ENCODE results near the gene LGI2. TPM values are rescaled to one million over a fixed set of nuclear protein-coding genes. Genes with fewer than 3 reads are reported as not detected.
"Not testable (repeated sequence)": the region's sequence is repeated elsewhere in the genome, so short reads cannot be mapped to it uniquely, and the experiment has no call there.

LGI2 gene
- total RNA-seq, 1 donor from 2014 or later, result 3.0 TPM

DNA sequence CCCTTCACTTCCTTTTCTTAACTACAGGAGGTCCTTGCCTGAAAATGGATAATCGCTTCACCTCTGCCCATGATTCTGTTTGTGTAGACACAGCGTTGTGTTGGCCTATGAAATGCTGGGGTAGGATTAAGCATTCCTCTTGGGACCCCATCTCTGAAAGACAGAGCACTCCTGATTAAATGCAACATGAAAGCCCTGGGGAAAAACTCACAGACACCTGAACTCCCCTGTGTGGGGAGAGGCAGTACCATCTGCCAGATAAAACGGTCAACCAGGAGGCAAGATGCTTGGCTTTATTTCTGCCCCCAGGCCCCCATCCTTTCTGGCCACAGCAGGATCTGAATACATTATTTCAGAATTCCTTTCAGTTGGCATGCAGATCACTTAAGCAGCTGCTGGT lies 1.9 kb downstream of the LGI2 start:
- DNase-seq, result no peak
- Histone ChIP-seq H3K36me3 (no peaks in the 10 kb centered on the region), H3K27ac (replicated peaks) (no peak overlapping the region), H3K27me3 (ENCODE audit: low read depth) (no peaks in the 10 kb centered on the region), H3K4me1 (peaks cover 15% of the 10 kb centered on the region), H3K4me3 (no peak overlapping the region), H3K9me3 (replicated peaks) (no peaks in the 10 kb centered on the region)
- TF ChIP-seq, protein P1, sequence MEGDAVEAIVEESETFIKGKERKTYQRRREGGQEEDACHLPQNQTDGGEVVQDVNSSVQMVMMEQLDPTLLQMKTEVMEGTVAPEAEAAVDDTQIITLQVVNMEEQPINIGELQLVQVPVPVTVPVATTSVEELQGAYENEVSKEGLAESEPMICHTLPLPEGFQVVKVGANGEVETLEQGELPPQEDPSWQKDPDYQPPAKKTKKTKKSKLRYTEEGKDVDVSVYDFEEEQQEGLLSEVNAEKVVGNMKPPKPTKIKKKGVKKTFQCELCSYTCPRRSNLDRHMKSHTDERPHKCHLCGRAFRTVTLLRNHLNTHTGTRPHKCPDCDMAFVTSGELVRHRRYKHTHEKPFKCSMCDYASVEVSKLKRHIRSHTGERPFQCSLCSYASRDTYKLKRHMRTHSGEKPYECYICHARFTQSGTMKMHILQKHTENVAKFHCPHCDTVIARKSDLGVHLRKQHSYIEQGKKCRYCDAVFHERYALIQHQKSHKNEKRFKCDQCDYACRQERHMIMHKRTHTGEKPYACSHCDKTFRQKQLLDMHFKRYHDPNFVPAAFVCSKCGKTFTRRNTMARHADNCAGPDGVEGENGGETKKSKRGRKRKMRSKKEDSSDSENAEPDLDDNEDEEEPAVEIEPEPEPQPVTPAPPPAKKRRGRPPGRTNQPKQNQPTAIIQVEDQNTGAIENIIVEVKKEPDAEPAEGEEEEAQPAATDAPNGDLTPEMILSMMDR (IDR thresholded peaks at IDR 0.05; ENCODE audit: borderline replicate concordance), result no peak
- intact Hi-C loops (cut with micrococcal nuclease), result no loop called here

DNA sequence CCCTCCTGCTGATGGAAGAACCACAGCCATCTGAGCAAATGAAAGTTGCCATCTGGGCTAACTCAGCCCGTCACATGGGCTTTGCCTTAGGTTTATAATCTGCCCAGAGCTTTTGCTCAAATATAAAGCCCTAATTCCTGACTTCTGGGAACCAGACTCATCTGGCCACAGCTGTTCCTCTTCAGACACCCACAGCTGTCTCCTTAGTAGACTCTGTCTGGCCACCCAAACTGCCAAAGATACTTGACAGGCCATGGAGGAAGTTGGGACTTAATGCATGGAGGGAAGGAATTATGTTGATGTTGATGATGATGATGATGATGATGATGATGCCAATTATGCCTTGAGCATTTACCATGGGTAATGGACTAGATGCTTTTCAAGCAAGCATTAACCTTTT lies 8.0 kb downstream of the LGI2 start:
- H3K4me1 ChIP-seq, result no peaks in the 10 kb centered on the region
- H3K4me3 ChIP-seq, result no peak overlapping the region
- no peak for DNase-seq
- H3K27ac ChIP-seq (replicated peaks), result no peak overlapping the region
- H3K36me3 ChIP-seq, result no peaks in the 10 kb centered on the region
- intact Hi-C loops (cut with micrococcal nuclease), result no loop called here
- TF ChIP-seq, protein P1 (IDR thresholded peaks at IDR 0.05; ENCODE audit: borderline replicate concordance), result no peak
- H3K9me3 ChIP-seq (replicated peaks), result no peaks in the 10 kb centered on the region
- no peaks in the 10 kb centered on the region for H3K27me3 ChIP-seq (ENCODE audit: low read depth)

DNA sequence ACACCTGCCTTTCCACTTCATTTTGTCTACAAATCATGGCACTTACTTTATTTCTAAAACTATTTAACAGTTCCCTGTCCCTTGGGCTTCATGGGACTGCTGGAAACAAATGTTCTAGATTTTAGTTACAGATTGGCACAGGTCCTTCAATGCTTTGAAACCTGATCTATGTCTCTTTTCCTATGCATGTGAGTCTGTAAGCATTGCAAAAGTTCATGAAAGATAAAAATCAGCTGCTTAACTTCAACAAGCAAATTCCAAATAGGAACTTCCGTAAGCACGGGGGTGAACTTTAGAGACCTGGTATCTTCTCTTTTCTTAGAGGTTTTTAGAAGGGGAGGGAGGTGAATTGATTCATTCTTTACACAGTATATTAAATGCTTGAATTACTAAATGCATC lies 9.5 kb downstream of the LGI2 start:
- Histone ChIP-seq H3K9me3 (replicated peaks) (no peaks in the 10 kb centered on the region), H3K27ac (replicated peaks) (no peak overlapping the region), H3K27me3 (ENCODE audit: low read depth) (no peaks in the 10 kb centered on the region), H3K36me3 (no peaks in the 10 kb centered on the region), H3K4me3 (no peak overlapping the region), H3K4me1 (no peaks in the 10 kb centered on the region)
- DNase-seq, result no peak
- TF ChIP-seq, protein P1 (IDR thresholded peaks at IDR 0.05; ENCODE audit: borderline replicate concordance), result no peak
- intact Hi-C loops (cut with micrococcal nuclease), result no loop called here

DNA sequence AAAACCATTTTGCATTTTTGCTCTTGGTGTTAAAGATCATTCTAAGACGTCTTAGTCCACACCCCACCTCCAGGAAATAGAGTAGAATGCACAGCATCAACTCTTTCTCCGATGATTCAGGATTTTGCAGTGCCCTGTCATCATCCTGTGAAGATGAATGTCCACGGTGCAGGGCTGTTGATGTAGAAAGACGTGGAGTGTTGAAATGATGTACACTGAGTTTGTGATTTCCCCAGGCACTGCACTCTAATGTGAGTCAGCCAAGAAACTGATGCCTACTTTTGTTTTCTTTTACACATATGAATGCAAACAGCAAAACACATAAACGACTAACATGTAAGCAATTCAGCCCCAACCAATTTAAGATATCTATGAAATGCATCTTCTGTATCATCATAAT lies 10.5 kb downstream of the LGI2 start:
- Histone ChIP-seq H3K27me3 (ENCODE audit: low read depth) (no peaks in the 10 kb centered on the region), H3K4me3 (no peak overlapping the region), H3K36me3 (no peaks in the 10 kb centered on the region), H3K4me1 (peaks cover under 1% of the 10 kb centered on the region), H3K9me3 (replicated peaks) (no peaks in the 10 kb centered on the region), H3K27ac (replicated peaks) (no peak overlapping the region)
- DNase-seq, result no peak
- TF ChIP-seq, protein P1 (IDR thresholded peaks at IDR 0.05; ENCODE audit: borderline replicate concordance), result no peak
- intact Hi-C loops (cut with micrococcal nuclease), result no loop called here

DNA sequence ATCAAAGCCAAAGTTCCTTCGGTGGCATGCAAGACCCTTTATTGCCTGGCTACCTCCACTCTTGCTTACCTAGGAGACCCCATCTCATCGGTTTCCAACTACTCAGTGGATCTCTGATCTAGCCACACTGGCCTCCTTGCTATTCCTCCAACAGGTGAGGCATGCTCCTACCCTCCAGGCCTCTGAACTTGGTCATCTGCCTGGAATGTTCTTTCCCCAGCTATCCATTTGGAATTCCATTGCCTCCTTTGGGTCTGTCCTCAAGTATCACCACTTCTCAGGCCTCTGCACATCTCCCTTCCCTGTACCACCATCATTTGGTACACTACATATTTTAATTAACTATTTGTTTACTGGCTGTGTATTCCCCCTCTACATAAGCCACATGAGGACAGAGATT lies 11.2 kb downstream of the LGI2 start:
- Histone ChIP-seq H3K4me3 (no peak overlapping the region), H3K9me3 (replicated peaks) (no peaks in the 10 kb centered on the region), H3K36me3 (no peaks in the 10 kb centered on the region), H3K27me3 (ENCODE audit: low read depth) (no peaks in the 10 kb centered on the region), H3K27ac (replicated peaks) (no peak overlapping the region), H3K4me1 (peaks cover 4% of the 10 kb centered on the region)
- no peak for DNase-seq
- TF ChIP-seq, protein P1 (IDR thresholded peaks at IDR 0.05; ENCODE audit: borderline replicate concordance), result no peak
- intact Hi-C loops (cut with micrococcal nuclease), result no loop called here

DNA sequence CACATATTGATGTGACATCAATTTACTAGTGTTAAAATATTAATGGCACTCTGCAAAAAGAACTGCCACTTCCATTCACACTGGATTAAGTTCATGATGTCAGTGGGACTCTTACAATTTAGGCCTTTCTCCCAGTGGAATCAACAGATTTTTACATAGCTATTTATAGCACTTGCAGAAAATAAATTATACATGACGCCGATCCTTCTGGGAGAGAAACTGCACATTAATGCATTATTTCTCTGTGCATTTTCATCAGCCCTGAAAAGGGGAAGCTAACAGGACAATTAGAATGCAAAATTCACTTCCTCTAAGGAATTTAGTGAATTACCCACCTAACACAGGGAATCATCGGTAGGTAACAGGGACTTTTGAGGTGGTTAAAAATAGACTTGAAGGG lies 15.7 kb downstream of the LGI2 start:
- H3K27ac ChIP-seq (replicated peaks), result no peak overlapping the region
- DNase-seq, result no peak
- TF ChIP-seq, protein P1 (IDR thresholded peaks at IDR 0.05; ENCODE audit: borderline replicate concordance), result no peak
- H3K4me1 ChIP-seq, result peaks cover 4% of the 10 kb centered on the region
- no peak overlapping the region for H3K4me3 ChIP-seq
- intact Hi-C loops (cut with micrococcal nuclease), result no loop called here
- H3K9me3 ChIP-seq (replicated peaks), result no peaks in the 10 kb centered on the region
- no peaks in the 10 kb centered on the region for H3K27me3 ChIP-seq (ENCODE audit: low read depth)
- H3K36me3 ChIP-seq, result no peaks in the 10 kb centered on the region

DNA sequence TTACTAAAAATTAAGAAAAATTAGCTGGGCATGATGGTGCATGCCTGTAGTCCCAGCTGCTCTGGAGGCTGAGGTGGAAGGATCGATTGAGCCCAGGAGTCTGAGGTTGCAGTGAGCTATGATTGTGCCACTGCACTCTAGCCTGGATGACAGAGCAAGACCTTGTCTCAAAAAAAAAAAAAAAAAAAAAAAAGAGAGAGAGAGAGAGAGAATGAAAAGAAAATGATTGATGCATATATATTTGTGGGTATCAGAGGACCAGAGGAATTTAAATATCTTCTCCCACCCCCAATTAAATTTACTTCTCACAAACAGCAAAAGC lies 16.1 kb downstream of the LGI2 start:
- intact Hi-C loops (cut with micrococcal nuclease); DNase-seq; H3K4me1 ChIP-seq; H3K27me3 ChIP-seq (ENCODE audit: low read depth); H3K9me3 ChIP-seq (replicated peaks); H3K36me3 ChIP-seq; H3K27ac ChIP-seq (replicated peaks); H3K4me3 ChIP-seq: not testable (repeated sequence)
